Panc1 (cell line): ENCODE data around the gene SH3BGRL2. TPM values are rescaled to one million over a fixed set of nuclear protein-coding genes. Genes with fewer than 3 reads are reported as not detected.
A peak's percentile ranks its signal among the peaks of the same experiment; 100 is the strongest.
"Not testable (repeated sequence)": the region's sequence is repeated elsewhere in the genome, so short reads cannot be mapped to it uniquely, and the experiment has no call there.

Experiments used
- ATAC-seq: fragments of 200-7000 bp; cut with Tn5 transposase; 2 replicates; pipeline ENCODE4 v1.9.1; 2020; ENCODE audit warnings: mild to moderate bottlenecking, moderate library complexity
- BruUV-seq: library from RNA; stranded (reverse); fragments of 400-500 nt; replicated peaks from 2 replicates; lab custom pipeline; 2021; lab: Mats Ljungman, UMichigan
- CTCF ChIA-PET: fragments of 300-600 bp; sonication (Branson Sonifier 250); formaldehyde crosslinking; loops from one replicate; lab custom pipeline; 2022; ENCODE audit warnings: antibody characterized with exemption; lab: Charles Lee
- POLR2A ChIA-PET: fragments of 300-600 bp; sonication (Branson Sonifier 250); formaldehyde crosslinking; loops from one replicate; lab custom pipeline; 2022; ENCODE audit warnings: antibody characterized with exemption; lab: Charles Lee
- DNase-seq: peaks from one replicate; pipeline ENCODE4 v3.0.0-alpha.2; 2010; ENCODE audit warnings: low read depth, low spot score
- H3K27ac ChIP-seq: 2 replicates; pipeline ENCODE4 v1.5.1; 2011; ENCODE audit warnings: mild to moderate bottlenecking, low read length, inconsistent platforms
- H3K27me3 ChIP-seq: fragments of 200-500 bp; sonication (Bioruptor generic); 2 replicates; pipeline ENCODE4 v1.6.0; 2014; ENCODE audit warnings: low read length, inconsistent platforms; ENCODE audit not compliant: control insufficient read depth, insufficient read depth
- H3K36me3 ChIP-seq: fragments of 200-500 bp; sonication (Bioruptor generic); 2 replicates; pipeline ENCODE4 v1.5.1; 2014; ENCODE audit warnings: inconsistent platforms, mild to moderate bottlenecking, low read length, moderate library complexity; ENCODE audit not compliant: control insufficient read depth, insufficient read depth
- H3K4me1 ChIP-seq: 2 replicates; pipeline ENCODE4 v1.5.1; 2011; ENCODE audit warnings: inconsistent platforms, mild to moderate bottlenecking, low read length, moderate library complexity; ENCODE audit not compliant: control insufficient read depth, insufficient read depth
- H3K4me3 ChIP-seq, 2 experiments: 2 replicates each; pipeline ENCODE4 v1.5.1; 2011 to 2012; ENCODE audit warnings: low read depth in 2 of 2, low read length in 2 of 2, mild to moderate bottlenecking in 2 of 2, inconsistent platforms in 1 of 2, moderate library complexity in 1 of 2
- H3K9me3 ChIP-seq: fragments of 200-500 bp; sonication (Bioruptor generic); 2 replicates; pipeline ENCODE4 v1.5.1; 2014; ENCODE audit warnings: low read depth, mild to moderate bottlenecking, inconsistent platforms, low read length, moderate library complexity; ENCODE audit not compliant: control insufficient read depth, insufficient read depth
- POLR2AphosphoS5 ChIP-seq: IDR thresholded peaks from 2 replicates; pipeline ENCODE4 v1.6.1; 2012; ENCODE audit warnings: mild to moderate bottlenecking, low read depth, low read length, moderate library complexity
- SIN3A ChIP-seq: IDR thresholded peaks from 2 replicates; pipeline ENCODE4 v1.6.1; 2012; ENCODE audit warnings: low read depth, mild to moderate bottlenecking, low read length, moderate library complexity, borderline replicate concordance; ENCODE audit not compliant: insufficient read depth
- TCF7L2 ChIP-seq: IDR thresholded peaks from 2 replicates; pipeline ENCODE4 v1.6.1; 2011; ENCODE audit warnings: mild to moderate bottlenecking, low read depth, low read length, inconsistent platforms
- in situ Hi-C: cut with HindIII; loops from 2 replicates; pipeline ENCODE4 v1.10.0; 2016; ENCODE audit warnings: low sequenced_read_pairs, low pct_unique_long_range_greater_than_20kb
- intact Hi-C: fragments of 100-400 bp; cut with micrococcal nuclease; formaldehyde crosslinking; loops from one replicate; pipeline ENCODE4 v1.10.0; 2022; ENCODE audit not compliant: unreplicated experiment
- total RNA-seq: library from RNA; stranded (reverse); gene quantifications from one replicate; pipeline ENCODE4 v1.2.1, GENCODE V29; 2021; ENCODE audit not compliant: unreplicated experiment
- TF ChIP-seq, protein P1 (sequence below): fragments of 450-650 bp; IDR thresholded peaks from 2 replicates; pipeline ENCODE4 v1.5.1; 2017; ENCODE audit warnings: mild to moderate bottlenecking
- TF ChIP-seq, protein P2 (sequence below), 2 experiments: IDR thresholded peaks; 2 replicates each; pipeline ENCODE4 v1.6.1; 2011 to 2012; ENCODE audit warnings: low read depth in 2 of 2, control low read depth in 1 of 2, low read length in 1 of 2, mild to moderate bottlenecking in 1 of 2, moderate library complexity in 1 of 2; ENCODE audit not compliant: insufficient read depth in 1 of 2

The SH3BGRL2 gene
- total RNA-seq, 1 experiment from 2014 or later = 8.5 TPM

DNA sequence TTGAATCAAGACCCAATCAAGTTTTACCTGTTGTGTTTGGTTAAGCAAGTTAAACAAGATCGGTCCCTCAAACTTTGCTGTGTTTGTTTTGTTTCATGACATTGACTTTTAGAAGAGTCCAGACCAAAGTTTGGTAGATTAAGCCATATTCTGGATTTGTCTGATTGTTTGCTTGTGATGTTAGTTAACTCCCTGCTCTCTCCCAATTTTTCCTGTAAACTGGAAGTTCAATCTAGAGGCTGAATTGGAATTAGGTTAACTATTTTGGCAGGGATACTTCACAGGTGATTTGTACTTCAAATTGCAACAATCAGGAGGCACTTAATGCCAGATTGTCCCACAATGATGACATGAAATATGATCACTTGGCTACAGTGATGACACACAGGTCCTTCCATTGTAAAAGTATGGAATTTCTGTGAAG, 13.6 kb upstream of the SH3BGRL2 start:
- no peaks in the 10 kb centered on the region for H3K27me3 ChIP-seq
- in situ Hi-C loops = no loop called here
- no peak overlapping the region for H3K4me3 ChIP-seq
- no peaks in the 10 kb centered on the region for H3K36me3 ChIP-seq
- no peaks in the 10 kb centered on the region; the same call in 1 of the 2 replicates for H3K4me1 ChIP-seq
- ChIA-PET POLR2A (no interaction called here), CTCF (no interaction called here)
- ATAC-seq (no peak), DNase-seq (no peak)
- intact Hi-C loops = no loop called here
- BruUV-seq = no TSS peak
- TF ChIP-seq, protein P1, sequence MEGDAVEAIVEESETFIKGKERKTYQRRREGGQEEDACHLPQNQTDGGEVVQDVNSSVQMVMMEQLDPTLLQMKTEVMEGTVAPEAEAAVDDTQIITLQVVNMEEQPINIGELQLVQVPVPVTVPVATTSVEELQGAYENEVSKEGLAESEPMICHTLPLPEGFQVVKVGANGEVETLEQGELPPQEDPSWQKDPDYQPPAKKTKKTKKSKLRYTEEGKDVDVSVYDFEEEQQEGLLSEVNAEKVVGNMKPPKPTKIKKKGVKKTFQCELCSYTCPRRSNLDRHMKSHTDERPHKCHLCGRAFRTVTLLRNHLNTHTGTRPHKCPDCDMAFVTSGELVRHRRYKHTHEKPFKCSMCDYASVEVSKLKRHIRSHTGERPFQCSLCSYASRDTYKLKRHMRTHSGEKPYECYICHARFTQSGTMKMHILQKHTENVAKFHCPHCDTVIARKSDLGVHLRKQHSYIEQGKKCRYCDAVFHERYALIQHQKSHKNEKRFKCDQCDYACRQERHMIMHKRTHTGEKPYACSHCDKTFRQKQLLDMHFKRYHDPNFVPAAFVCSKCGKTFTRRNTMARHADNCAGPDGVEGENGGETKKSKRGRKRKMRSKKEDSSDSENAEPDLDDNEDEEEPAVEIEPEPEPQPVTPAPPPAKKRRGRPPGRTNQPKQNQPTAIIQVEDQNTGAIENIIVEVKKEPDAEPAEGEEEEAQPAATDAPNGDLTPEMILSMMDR = no peak
- TF ChIP-seq, protein P2, sequence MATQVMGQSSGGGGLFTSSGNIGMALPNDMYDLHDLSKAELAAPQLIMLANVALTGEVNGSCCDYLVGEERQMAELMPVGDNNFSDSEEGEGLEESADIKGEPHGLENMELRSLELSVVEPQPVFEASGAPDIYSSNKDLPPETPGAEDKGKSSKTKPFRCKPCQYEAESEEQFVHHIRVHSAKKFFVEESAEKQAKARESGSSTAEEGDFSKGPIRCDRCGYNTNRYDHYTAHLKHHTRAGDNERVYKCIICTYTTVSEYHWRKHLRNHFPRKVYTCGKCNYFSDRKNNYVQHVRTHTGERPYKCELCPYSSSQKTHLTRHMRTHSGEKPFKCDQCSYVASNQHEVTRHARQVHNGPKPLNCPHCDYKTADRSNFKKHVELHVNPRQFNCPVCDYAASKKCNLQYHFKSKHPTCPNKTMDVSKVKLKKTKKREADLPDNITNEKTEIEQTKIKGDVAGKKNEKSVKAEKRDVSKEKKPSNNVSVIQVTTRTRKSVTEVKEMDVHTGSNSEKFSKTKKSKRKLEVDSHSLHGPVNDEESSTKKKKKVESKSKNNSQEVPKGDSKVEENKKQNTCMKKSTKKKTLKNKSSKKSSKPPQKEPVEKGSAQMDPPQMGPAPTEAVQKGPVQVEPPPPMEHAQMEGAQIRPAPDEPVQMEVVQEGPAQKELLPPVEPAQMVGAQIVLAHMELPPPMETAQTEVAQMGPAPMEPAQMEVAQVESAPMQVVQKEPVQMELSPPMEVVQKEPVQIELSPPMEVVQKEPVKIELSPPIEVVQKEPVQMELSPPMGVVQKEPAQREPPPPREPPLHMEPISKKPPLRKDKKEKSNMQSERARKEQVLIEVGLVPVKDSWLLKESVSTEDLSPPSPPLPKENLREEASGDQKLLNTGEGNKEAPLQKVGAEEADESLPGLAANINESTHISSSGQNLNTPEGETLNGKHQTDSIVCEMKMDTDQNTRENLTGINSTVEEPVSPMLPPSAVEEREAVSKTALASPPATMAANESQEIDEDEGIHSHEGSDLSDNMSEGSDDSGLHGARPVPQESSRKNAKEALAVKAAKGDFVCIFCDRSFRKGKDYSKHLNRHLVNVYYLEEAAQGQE (IDR thresholded peaks at IDR 0.05; ENCODE audit: insufficient read depth in 1 of 2, low read depth in 2 of 2, low read length in 1 of 2) = no peak
- no peak for TF ChIP-seq SIN3A
- no peak for TF ChIP-seq POLR2AphosphoS5
- no peak for TF ChIP-seq TCF7L2
- H3K9me3 ChIP-seq = no peaks in the 10 kb centered on the region
- H3K27ac ChIP-seq = 0 out of 2 replicates have a peak overlapping the region, but pooled peaks have one; percentile 10

DNA sequence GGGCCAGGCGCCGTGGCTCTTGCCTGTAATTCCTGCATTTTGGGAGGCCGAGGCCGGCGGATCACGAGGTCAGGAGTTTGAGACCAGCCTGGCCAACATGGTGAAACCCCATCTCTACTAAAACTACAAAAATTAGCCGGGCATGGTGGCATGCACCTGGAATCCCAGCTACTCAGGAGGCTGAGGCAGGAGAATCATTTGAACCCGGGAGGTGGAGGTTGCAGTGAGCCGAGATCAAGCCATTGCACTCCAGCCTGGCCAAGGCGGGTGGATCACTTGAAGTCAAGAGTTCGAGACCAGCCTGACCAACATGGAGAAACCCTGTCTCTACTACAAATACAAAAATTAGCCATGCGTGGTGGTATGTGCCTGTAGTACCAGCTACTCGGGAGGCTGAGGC, 12.7 kb upstream of the SH3BGRL2 start:
- CTCF ChIA-PET, H3K4me1 ChIP-seq, intact Hi-C loops, H3K4me3 ChIP-seq, BruUV-seq, DNase-seq, H3K27ac ChIP-seq, POLR2A ChIA-PET, ATAC-seq, H3K27me3 ChIP-seq, H3K36me3 ChIP-seq, H3K9me3 ChIP-seq, in situ Hi-C loops: not testable (repeated sequence)

DNA sequence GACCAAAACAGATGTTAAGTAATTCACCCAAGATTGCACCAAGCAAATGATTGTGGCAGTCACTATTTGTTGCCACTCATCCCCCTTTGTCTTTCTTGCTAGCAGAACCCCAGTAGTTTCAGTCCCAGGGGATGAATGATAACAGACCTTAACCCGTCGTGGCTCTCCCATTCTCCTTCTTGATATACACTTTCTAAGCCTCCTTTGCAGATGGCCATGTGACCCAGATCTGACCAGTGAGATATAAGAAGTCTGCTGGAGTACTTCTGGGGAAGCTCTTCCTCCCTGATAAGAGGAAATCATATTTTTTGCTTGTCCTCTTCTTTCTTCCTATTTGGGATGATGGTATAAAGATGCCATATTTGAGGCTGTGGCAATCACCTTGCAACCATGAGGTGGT, 9.6 kb upstream of the SH3BGRL2 start:
- POLR2A ChIA-PET = no interaction called here

More for the DNA sequence above, 9.6 kb upstream of the SH3BGRL2 start:
- intact Hi-C loops = no loop called here
- BruUV-seq = no TSS peak
- Histone ChIP-seq H3K9me3 (no peaks in the 10 kb centered on the region), H3K36me3 (no peaks in the 10 kb centered on the region), H3K27ac (no peak overlapping the region), H3K4me1 (no peaks in the 10 kb centered on the region), H3K4me3 (no peak overlapping the region), H3K27me3 (no peaks in the 10 kb centered on the region)
- TF ChIP-seq TCF7L2 (no peak), SIN3A (no peak), POLR2AphosphoS5 (no peak)
- TF ChIP-seq, protein P1 = no peak
- TF ChIP-seq, protein P2 (IDR thresholded peaks at IDR 0.05; ENCODE audit: insufficient read depth in 1 of 2, low read depth in 2 of 2, low read length in 1 of 2) = no peak
- in situ Hi-C loops = no loop called here
- ATAC-seq = no peak
- no peak for DNase-seq
- CTCF ChIA-PET = no interaction called here
